Fibroblast of skin of right quadriceps (primary cell): ENCODE results near the gene GLI3.
A peak's percentile ranks its signal among the peaks of the same experiment; 100 is the strongest.
"Not testable (repeated sequence)": the region's sequence is repeated elsewhere in the genome, so short reads cannot be mapped to it uniquely, and the experiment has no call there.

Experiments used
- DNase-seq: peaks from one replicate; pipeline ENCODE4 v3.0.0-alpha.2; 2013

GLI3 gene

GRCh38 chr7:42210779-42211178 lies 26.2 kb downstream of the GLI3 start:
- DNase-seq: peak; percentile 36

GRCh38 chr7:42210333-42210732 lies 26.7 kb downstream of the GLI3 start:
- DNase-seq: no peak

DNA sequence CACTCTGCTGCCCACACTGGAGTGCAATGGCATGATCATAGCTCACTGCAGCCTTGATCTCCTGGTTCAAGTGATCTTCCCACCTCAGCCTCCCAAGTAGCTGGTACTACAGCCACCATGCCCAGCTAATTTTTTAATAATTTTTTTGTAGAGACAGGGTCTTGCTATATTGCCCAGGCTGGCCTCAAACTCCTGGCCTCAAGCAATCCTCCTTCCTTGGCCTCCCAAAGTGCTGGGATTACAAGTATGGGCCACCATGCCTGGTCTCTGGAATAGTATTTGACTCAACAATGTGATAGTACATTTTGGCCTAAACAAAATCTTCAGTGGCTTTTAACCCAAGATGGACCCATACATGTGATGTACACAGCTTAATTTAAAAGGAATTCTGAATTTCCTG lies 27.9 kb downstream of the GLI3 start:
- DNase-seq: not testable (repeated sequence)

DNA sequence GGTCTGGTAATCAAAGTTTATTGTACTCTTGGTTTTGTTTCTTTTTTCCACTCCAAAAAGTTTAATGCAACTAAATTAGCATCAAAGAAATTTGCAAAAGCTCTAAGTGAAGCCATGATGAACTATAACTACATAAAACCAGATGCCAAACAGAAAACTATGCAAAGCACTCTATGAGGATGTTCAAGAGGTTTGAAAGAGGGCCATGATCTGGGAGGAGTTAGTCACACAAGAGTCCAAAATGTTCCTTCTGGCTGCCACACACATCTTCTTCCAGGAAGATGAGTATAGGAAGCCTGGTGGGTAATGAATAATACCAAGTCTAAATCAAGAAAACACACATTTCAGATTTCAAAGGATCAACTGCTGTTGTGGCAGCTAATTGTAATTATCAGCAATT lies 28.4 kb downstream of the GLI3 start:
- peak; percentile 46 for DNase-seq

DNA sequence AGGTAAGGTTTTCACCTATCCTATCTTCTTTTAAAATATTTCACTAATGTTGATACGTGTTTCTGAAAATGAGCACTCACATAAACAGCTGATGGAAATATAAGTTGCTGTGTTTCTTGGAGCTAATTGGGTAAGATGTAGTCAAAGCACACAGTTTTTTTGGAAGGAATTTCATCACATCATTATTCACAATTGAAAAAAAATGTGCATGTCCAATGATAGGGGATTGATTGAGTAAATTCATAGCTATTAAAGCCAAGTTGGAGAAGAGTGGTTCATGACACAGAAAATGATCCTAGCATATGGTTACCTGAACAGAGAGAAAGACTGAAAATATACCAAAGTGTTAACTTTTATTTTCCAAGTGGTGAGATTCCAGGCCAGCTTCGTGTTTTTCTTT lies 29.6 kb downstream of the GLI3 start:
- DNase-seq: peak; percentile 32

GRCh38 chr7:42203336-42203735 lies 33.7 kb downstream of the GLI3 start:
- no peak for DNase-seq

DNA sequence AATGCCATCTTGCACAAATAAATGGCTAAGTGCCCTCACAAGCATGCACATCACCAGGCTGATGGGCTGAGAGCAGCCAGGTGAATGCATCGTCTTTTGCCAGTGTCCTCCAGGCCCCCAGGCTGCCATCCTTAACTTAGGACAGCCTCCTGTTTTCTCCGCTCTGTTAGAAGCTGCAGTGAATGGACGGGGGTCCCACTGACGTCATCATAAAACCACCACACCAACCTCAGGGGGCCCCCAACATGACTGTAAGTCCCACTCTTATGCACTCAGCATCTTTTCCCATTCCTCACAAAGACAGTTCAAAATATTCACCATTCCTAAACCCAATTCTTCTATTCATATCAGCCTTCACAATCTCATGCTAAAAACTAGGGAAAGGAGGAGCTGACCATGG lies 34.4 kb downstream of the GLI3 start:
- no peak for DNase-seq

DNA sequence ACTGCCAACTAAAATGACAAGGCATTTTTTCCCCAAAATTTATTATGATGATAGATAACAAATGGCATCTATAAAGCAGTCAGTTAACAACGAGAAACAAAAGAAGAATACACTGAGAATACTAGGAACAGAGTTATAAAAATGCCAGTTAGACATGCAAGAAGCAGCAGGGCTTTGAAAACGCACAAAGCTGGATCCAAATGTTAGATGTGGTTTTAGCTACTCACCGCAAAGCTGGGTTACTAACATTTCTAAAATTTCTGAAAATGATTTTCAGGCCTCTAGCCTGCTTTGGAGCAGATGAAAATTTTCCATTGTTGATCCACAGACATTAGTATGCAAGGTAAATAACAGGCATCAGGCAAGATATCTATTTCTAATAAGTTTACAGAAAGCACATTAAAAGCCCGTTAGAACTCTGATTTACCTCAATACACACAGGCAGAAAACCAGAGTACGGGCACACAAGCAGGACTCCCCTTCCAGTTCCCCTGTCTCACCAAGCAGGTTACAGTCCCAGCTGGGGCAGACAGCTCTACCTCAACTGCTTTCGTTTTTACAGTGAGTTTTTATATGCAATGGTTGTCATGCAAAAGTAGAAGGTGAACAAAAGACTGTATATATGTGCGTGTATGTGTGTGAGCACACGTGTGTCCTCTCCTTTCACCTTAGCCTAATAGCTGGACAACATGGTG lies 37.9 kb downstream of the GLI3 start:
- DNase-seq: peak; percentile 88

GRCh38 chr7:42198296-42198695 lies 38.7 kb downstream of the GLI3 start:
- DNase-seq: no peak

DNA sequence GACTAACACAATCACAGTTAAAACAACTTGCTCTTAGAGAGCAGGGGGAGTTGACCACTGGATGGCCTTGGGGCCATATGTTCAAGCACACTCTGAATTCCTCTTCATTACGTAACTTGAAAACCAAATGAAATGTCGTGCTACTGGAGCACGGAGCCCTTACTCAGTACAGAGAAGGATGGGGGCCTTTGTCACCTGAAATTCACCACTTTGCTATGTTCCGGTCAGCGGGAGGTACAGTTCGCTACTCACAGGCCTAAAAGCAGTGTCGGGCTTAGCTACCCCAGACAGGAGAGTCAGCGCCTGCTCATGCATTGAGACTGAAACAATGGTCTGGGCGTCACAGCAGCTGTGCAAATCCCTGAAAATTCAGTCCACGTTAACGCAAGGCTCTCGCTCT lies 39.6 kb downstream of the GLI3 start:
- DNase-seq: peak; percentile 54

- DNase-seq: no peak
Observed at GRCh38 chr7:42194238-42194637, 42.8 kb downstream of the GLI3 start.

- peak; percentile 74 for DNase-seq
Observed at GRCh38 chr7:42193471-42194129, 43.4 kb downstream of the GLI3 start.

DNA sequence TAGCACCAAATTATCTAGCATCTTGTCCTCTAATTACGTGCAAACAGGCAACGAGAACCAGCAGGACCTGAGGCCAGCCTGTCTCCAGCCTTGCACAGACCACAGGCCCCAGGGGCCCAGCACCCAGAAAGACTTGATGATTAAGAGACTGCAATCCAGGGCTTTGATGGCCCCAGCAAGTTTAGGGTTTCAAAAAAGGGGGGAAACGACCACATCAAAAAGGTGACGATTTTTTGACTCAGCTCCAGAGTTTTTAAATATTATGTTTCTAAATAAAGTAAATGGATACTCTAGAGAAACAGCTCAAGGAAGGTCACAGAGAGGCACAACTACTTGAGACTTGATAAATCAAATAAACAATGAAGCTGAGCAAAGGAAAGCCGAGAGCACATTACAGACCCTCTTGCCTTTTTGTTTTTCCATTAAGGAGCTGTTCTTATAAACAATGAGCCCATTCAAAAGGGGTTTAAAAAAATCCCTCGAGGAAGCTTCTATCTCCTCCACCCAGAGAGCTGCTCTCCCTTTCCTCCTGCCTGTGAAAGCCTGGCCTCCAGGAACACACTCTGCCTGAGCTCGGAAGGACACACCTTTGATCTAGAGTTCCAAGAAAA lies 44.1 kb downstream of the GLI3 start:
- peak; percentile 70 for DNase-seq

DNA sequence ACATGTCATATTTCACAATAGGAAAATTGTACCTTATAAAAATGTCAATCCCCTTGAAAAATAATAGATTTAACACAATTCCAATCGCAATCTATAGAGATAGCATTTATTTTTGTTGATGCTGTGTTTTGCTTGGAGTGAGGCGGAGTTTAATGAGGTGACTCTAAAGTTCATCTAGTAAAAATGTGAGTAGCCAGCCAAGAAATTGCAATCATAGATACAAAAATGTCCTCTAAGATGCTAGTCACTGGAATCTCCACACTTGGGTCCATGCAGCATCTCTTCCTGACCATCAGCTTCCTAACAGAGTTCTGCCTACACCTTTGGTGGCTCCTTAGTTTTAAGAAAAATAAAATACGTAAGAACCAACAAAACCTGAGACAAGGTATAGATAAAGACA lies 44.9 kb downstream of the GLI3 start:
- no peak for DNase-seq

- DNase-seq: peak; percentile 73
Observed at GRCh38 chr7:42189535-42189934, 47.5 kb downstream of the GLI3 start.

DNA sequence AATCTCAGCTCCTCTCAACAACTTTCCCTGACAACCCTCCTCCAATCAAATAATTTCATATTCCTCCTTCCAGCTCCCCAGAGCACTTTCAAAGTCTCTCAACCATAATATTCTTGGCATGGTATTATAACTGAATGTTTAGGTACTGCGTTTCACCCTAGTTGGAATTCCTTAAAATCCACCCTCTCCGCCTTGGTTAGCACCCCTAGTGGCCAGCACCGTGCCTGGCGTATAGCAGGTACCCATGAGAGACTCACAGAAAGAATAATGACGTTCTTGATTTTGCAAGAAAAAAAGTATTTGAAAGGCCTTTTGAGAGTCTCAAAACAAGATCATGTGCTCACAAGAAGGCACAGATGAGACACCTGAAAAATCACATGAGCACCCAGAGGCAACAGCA lies 50.9 kb downstream of the GLI3 start:
- no peak for DNase-seq

- DNase-seq: no peak
Observed at GRCh38 chr7:42185726-42186125, 51.3 kb downstream of the GLI3 start.

DNA sequence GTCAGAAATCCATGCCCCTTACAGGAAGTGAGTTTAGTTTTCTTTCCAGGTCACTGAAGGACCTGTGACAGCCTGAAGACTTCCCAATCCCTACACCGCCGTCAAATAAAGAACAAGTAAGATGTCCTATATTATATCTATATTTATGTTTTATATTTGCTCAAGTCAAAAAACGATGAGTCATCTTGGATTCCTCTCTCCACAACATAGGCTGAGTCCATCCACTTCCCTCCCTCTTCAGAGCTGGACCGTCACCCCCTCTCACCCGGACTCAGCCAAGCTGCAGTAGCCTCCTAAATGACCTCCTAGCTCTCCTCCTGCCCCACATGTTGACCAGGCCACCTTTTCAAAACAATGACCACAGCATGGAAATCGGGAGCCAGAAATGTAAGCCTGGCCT lies 53.5 kb downstream of the GLI3 start:
- DNase-seq: no peak

DNA sequence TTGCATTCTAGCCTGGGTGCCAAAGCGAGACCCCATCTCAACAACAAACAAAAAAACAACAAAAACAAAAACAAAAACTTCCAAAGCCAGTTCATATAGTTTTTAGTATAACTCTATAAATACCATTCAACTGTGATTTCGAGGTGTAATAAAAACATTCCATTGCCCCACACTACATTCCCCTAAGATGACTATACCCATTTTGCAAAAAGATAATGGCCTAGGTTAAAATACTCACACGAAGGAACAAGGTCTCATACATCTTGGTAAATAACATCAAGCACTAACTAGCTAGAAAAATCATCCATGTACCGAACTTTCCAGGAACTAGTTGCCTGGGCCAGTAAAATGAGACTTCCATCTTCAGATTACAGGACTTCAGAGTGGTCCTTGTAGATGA lies 55.4 kb downstream of the GLI3 start:
- peak; percentile 39 for DNase-seq

DNA sequence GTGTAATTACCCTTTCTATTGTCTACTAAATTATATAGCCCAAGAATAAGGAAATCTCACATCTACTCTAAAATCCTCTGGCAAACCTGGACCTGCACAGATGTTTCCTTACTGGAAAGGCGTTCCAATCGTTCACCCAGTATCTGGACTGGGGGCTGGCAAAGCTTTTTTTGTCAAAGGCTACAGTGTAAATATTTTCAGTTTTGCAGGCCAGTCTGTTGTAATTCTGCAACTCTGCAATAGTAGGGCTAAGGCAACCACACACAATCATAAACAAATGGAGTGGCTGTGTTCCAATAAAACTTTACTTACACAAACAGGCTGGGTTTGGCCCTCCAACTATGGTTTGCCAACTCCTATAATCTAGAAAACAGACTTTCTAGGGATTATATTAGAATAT lies 56.2 kb downstream of the GLI3 start:
- no peak for DNase-seq

GRCh38 chr7:42176724-42177101 lies 60.3 kb downstream of the GLI3 start:
- no peak for DNase-seq

DNA sequence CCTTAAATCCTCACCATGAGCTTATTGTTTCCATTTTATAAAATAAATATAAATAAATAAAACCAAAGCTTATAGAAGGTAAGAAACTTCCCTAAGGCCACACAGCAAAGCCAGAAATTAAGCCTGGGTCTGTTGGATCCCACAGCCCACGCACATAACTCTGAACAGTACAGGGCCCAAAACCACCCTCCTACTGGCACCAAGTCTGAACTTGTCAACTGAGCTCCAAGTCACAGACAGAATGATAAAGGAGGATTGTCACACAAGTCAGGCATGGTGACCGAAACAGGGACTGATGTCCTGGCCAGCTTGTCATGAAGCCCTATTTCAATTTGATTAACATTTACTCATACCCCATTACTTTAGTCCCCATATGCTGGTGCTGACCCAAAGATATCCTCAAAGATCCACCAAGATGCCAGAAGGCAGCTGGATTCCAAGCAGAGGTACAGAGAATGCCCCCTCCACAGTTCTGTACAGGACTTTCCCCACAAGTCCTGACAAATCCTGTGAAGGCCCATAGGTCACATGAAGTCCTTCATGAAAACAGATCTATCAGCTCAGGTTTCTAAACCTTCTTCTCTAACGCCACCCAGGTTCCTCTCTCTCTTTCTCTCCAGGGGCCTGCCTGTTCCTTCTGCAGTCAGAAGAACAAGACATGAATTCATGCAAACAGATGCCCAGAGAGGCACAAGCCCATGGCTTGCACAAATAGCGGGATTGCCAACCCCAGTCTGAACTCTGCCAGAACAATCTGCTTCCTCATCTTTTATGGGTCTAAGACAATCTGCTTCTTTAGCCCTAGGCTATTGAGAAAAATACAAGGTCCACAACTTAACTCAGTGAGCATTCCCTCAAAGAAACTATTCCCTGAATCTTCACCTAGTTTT lies 60.9 kb downstream of the GLI3 start:
- DNase-seq: no peak

- DNase-seq: peak; percentile 47
Observed at GRCh38 chr7:42174391-42174912, 62.6 kb downstream of the GLI3 start.
